HepG2 (cell line): ENCODE data around the gene CLEC6A. TPM values are rescaled to one million over a fixed set of nuclear protein-coding genes. Genes with fewer than 3 reads are reported as not detected.
"Not testable (repeated sequence)": the region's sequence is repeated elsewhere in the genome, so short reads cannot be mapped to it uniquely, and the experiment has no call there.

ENCODE experiments used
- ATAC-seq: fragments of 200-7000 bp; cut with Tn5 transposase; 3 replicates; pipeline ENCODE4 v1.9.1; 2020; ENCODE audit warnings: mild to moderate bottlenecking, moderate library complexity
- BruUV-seq: library from RNA; stranded (reverse); fragments of 400-500 nt; replicated peaks from 2 replicates; lab custom pipeline; 2021; lab: Mats Ljungman, UMichigan
- CTCF ChIA-PET: fragments of 300-600 bp; formaldehyde crosslinking; extraction: SDS; loops from one replicate; lab custom pipeline; 2021; ENCODE audit warnings: low total read pairs, inconsistent platforms, low intra/inter-chr PET ratio; lab: Yijun Ruan, JAX
- POLR2A ChIA-PET: fragments of 350-600 bp; sonication (Branson Sonifier 250); formaldehyde crosslinking; loops from one replicate; lab custom pipeline; 2020; ENCODE audit warnings: antibody characterized with exemption, inconsistent platforms; lab: Yijun Ruan, JAX
- DNase-seq: peaks from one replicate; pipeline ENCODE4 v3.0.0-alpha.2; 2015; ENCODE audit warnings: low spot score
- FAIRE-seq: peaks from 3 replicates; lab custom pipeline; 2011; peaks lifted over from hg19 to GRCh38; lab: Jason Lieb, UNC
- H2AFZ ChIP-seq: one replicate; pipeline ENCODE4 v1.6.1; 2011; ENCODE audit warnings: low read length, inconsistent platforms
- H3K27ac ChIP-seq: fragments of 300-600 bp; 3 replicates; pipeline ENCODE4 v1.8.0; 2011; ENCODE audit warnings: mixed run types, mild to moderate bottlenecking, mixed read lengths, low read length, inconsistent platforms; ENCODE audit not compliant: insufficient read depth; ENCODE audit errors: extremely low read length
- H3K27me3 ChIP-seq, 2 experiments: fragments of 200-600 bp in 1 of 2; 2 replicates in 1 of 2; 3 replicates in 1 of 2; pipeline versions ENCODE4 v1.6.0 to v1.8.0; 2011; ENCODE audit warnings: low read length in 2 of 2, mild to moderate bottlenecking in 2 of 2, moderate library complexity in 2 of 2, inconsistent platforms in 1 of 2; ENCODE audit not compliant: insufficient read depth in 2 of 2, control insufficient read depth in 1 of 2
- H3K36me3 ChIP-seq, 2 experiments: fragments of 200-600 bp in 1 of 2; replicated peaks in 1 of 2; 2 replicates in 1 of 2; 3 replicates in 1 of 2; pipeline versions ENCODE4 v1.5.1 to v1.8.0; 2011; ENCODE audit warnings: low read length in 2 of 2, inconsistent platforms in 1 of 2; ENCODE audit not compliant: insufficient read depth in 2 of 2, control insufficient read depth in 1 of 2
- H3K4me1 ChIP-seq: 2 replicates; pipeline ENCODE4 v1.5.1; 2012; ENCODE audit warnings: low read length, inconsistent platforms; ENCODE audit not compliant: insufficient read depth
- H3K4me2 ChIP-seq: 2 replicates; pipeline ENCODE4 v1.6.0; 2011; ENCODE audit warnings: low read depth, low read length, inconsistent platforms
- H3K4me3 ChIP-seq, 3 experiments: fragments of 200-600 bp in 1 of 3; sonication (generic), shearing (Covaris generic) in 1 of 3; replicated peaks in 1 of 3; 2 replicates each; pipeline ENCODE4 v1.5.1; 2011 to 2016; ENCODE audit warnings: low read length in 3 of 3, inconsistent platforms in 2 of 3, low read depth in 2 of 3, mild to moderate bottlenecking in 2 of 3, control low read depth in 1 of 3, mixed read lengths in 1 of 3; ENCODE audit not compliant: insufficient read depth in 1 of 3
- H3K79me2 ChIP-seq: one replicate; pipeline ENCODE4 v1.6.1; 2011; ENCODE audit warnings: low read length, inconsistent platforms; ENCODE audit not compliant: insufficient read depth
- H3K9ac ChIP-seq: 2 replicates; pipeline ENCODE4 v1.6.0; 2011; ENCODE audit warnings: mild to moderate bottlenecking, low read depth, low read length, inconsistent platforms; ENCODE audit not compliant: insufficient read depth
- H3K9me3 ChIP-seq: 2 replicates; pipeline ENCODE4 v1.5.1; 2012; ENCODE audit warnings: mild to moderate bottlenecking, low read length
- H4K20me1 ChIP-seq: 2 replicates; pipeline ENCODE4 v1.6.0; 2011; ENCODE audit warnings: inconsistent platforms, mild to moderate bottlenecking, low read length, moderate library complexity; ENCODE audit not compliant: insufficient read depth
- AGO1 ChIP-seq: fragments of 200-400 bp; formaldehyde crosslinking; IDR thresholded peaks from 2 replicates; pipeline ENCODE4 v1.6.1; 2017; ENCODE audit warnings: mild to moderate bottlenecking, low read depth, low read length, moderate library complexity; ENCODE audit not compliant: poor library complexity, severe bottlenecking
- ATF1 ChIP-seq: IDR thresholded peaks from 2 replicates; pipeline ENCODE4 v1.6.1; 2016; ENCODE audit warnings: mild to moderate bottlenecking, control low read depth
- IRX3 ChIP-seq: sonication (generic); formaldehyde crosslinking; IDR thresholded peaks from 2 replicates; pipeline ENCODE4 v1.8.1; 2023; ENCODE audit warnings: mild to moderate bottlenecking, low read depth, missing genetic modification reagents, borderline replicate concordance
- ISX ChIP-seq: sonication (generic); formaldehyde crosslinking; conservative IDR thresholded peaks from 2 replicates; pipeline ENCODE4 v1.5.0; 2020; ENCODE audit warnings: missing genetic modification reagents
- SP5 ChIP-seq: IDR thresholded peaks from 2 replicates; pipeline ENCODE4 v1.6.1; 2016; ENCODE audit warnings: low read depth, borderline replicate concordance
- SRSF1 ChIP-seq: fragments of 200-400 bp; formaldehyde crosslinking; optimal IDR thresholded peaks from 2 replicates; pipeline ENCODE3; 2017; ENCODE audit warnings: mild to moderate bottlenecking, low read depth, low read length, moderate library complexity
- ZMYM2 ChIP-seq: sonication (generic); formaldehyde crosslinking; IDR thresholded peaks from 2 replicates; pipeline ENCODE4 v1.8.0; 2022; ENCODE audit warnings: mild to moderate bottlenecking, missing genetic modification reagents
- ZNF101 ChIP-seq: sonication (generic); formaldehyde crosslinking; IDR thresholded peaks from 2 replicates; pipeline ENCODE4 v1.4.0; 2020; ENCODE audit warnings: mild to moderate bottlenecking, low read depth, missing genetic modification reagents, borderline replicate concordance
- ZNF264 ChIP-seq: sonication (generic); formaldehyde crosslinking; IDR thresholded peaks from 2 replicates; pipeline ENCODE4 v1.4.0; 2020; ENCODE audit warnings: missing genetic modification reagents
- ZNF800 ChIP-seq: sonication (generic); formaldehyde crosslinking; IDR thresholded peaks from 2 replicates; pipeline ENCODE4 v1.4.0; 2020; ENCODE audit warnings: missing genetic modification reagents
- WGBS: methylation state at CpG from one replicate; pipeline ENCODE4 v1.1.6; 2017; ENCODE audit warnings: low lambda C conversion rate; 5-methylcytosine and 5-hydroxymethylcytosine counted together
- in situ Hi-C: cut with HindIII; loops from 2 replicates; pipeline ENCODE4 v1.10.0; 2017; ENCODE audit warnings: low pct_unique_long_range_greater_than_20kb; ENCODE audit not compliant: extremely low pct_ligation_motif_present
- intact Hi-C: fragments of 100-400 bp; cut with micrococcal nuclease; formaldehyde crosslinking; loops from one replicate; pipeline ENCODE4 v1.10.0; 2022; ENCODE audit not compliant: unreplicated experiment
- polyA plus RNA-seq, 8 experiments: library from polyadenylated mRNA; depleted of rRNA in 3 of 8; stranded (reverse) in 7 of 8; unstranded in 1 of 8; fragments of >200 nt; fragmentation: Illumina TruSeq in 4 of 8; extraction: Trizol in 4 of 8; gene quantifications; 2 replicates each; pipeline versions ENCODE4 v1.2.1 to v1.2.3, GENCODE V29; 2011 to 2016; ENCODE audit warnings: low read depth in 4 of 8, missing spikeins in 1 of 8, mixed read lengths in 1 of 8; ENCODE audit not compliant: insufficient read depth in 1 of 8
- total RNA-seq, 5 experiments: library from RNA; depleted of rRNA; stranded (reverse); fragments of >200 nt; fragmentation: Illumina TruSeq; extraction: Trizol; gene quantifications; 2 replicates each; pipeline ENCODE4 v1.2.3, GENCODE V29; 2016; ENCODE audit warnings: low read depth in 1 of 5
- TF ChIP-seq, protein P1 (sequence below): sonication (generic); formaldehyde crosslinking; IDR thresholded peaks from 2 replicates; pipeline ENCODE4 v1.5.0; 2020; ENCODE audit warnings: mild to moderate bottlenecking, missing genetic modification reagents
- TF ChIP-seq, protein P2 (sequence below): sonication (generic); formaldehyde crosslinking; IDR thresholded peaks from 2 replicates; pipeline ENCODE4 v1.4.0; 2020; ENCODE audit warnings: mild to moderate bottlenecking, missing genetic modification reagents

CLEC6A gene
- total and polyA plus RNA-seq, 2 of the 13 experiments (the other 11 are each of a cell fraction or from before 2014, with no cell fraction given), result not detected

DNA sequence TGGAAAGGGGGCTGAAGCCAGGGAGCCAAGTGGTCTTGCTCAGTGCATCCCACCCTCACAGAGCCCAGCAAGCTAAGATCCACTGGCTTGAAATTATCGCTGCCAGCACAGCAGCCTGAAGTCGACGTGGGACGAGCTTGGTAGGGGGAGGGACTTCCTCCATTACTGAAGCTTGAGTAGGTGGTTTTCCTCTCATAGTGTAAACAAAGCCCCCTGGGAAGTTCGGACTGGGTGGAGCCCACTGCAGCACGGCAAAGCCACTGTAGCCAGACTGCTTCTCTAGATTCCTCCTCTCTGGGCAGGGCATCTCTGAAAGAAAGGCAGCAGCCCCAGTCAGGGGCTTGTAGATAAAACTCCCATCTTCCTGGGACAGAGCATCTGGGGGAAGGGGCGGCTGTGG is 40.3 kb downstream of the CLEC6A start:
- H3K9me3 ChIP-seq, CTCF ChIA-PET, H3K36me3 ChIP-seq, intact Hi-C loops, ATAC-seq, H3K4me1 ChIP-seq, H3K4me2 ChIP-seq, DNase-seq, H3K27ac ChIP-seq, BruUV-seq, H3K27me3 ChIP-seq, H4K20me1 ChIP-seq, H3K4me3 ChIP-seq, POLR2A ChIA-PET, FAIRE-seq, H2AFZ ChIP-seq, H3K9ac ChIP-seq, in situ Hi-C loops, H3K79me2 ChIP-seq: not testable (repeated sequence)
- 4% methylated on average over 3 of the region's 7 CpGs for WGBS

GRCh38 chr12:8499616-8500015 is 43.9 kb downstream of the CLEC6A start:
- 3% methylated on average over 4 of the region's 4 CpGs for WGBS
- TF ChIP-seq ZNF264 (CRISPR knock-in tag) (no peak), AGO1 (no peak), ATF1 (no peak), SRSF1 (no peak), IRX3 (CRISPR knock-in tag) (no peak), SP5 (CRISPR knock-in tag) (no peak), ZNF800 (CRISPR knock-in tag) (no peak), ZNF101 (CRISPR knock-in tag) (no peak), ZMYM2 (CRISPR knock-in tag) (no peak), ISX (CRISPR knock-in tag) (no peak)
- TF ChIP-seq, protein P1, sequence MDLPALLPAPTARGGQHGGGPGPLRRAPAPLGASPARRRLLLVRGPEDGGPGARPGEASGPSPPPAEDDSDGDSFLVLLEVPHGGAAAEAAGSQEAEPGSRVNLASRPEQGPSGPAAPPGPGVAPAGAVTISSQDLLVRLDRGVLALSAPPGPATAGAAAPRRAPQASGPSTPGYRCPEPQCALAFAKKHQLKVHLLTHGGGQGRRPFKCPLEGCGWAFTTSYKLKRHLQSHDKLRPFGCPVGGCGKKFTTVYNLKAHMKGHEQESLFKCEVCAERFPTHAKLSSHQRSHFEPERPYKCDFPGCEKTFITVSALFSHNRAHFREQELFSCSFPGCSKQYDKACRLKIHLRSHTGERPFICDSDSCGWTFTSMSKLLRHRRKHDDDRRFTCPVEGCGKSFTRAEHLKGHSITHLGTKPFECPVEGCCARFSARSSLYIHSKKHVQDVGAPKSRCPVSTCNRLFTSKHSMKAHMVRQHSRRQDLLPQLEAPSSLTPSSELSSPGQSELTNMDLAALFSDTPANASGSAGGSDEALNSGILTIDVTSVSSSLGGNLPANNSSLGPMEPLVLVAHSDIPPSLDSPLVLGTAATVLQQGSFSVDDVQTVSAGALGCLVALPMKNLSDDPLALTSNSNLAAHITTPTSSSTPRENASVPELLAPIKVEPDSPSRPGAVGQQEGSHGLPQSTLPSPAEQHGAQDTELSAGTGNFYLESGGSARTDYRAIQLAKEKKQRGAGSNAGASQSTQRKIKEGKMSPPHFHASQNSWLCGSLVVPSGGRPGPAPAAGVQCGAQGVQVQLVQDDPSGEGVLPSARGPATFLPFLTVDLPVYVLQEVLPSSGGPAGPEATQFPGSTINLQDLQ (CRISPR knock-in tag), result no peak
- TF ChIP-seq, protein P2, sequence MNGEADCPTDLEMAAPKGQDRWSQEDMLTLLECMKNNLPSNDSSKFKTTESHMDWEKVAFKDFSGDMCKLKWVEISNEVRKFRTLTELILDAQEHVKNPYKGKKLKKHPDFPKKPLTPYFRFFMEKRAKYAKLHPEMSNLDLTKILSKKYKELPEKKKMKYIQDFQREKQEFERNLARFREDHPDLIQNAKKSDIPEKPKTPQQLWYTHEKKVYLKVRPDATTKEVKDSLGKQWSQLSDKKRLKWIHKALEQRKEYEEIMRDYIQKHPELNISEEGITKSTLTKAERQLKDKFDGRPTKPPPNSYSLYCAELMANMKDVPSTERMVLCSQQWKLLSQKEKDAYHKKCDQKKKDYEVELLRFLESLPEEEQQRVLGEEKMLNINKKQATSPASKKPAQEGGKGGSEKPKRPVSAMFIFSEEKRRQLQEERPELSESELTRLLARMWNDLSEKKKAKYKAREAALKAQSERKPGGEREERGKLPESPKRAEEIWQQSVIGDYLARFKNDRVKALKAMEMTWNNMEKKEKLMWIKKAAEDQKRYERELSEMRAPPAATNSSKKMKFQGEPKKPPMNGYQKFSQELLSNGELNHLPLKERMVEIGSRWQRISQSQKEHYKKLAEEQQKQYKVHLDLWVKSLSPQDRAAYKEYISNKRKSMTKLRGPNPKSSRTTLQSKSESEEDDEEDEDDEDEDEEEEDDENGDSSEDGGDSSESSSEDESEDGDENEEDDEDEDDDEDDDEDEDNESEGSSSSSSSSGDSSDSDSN (CRISPR knock-in tag), result no peak

More at GRCh38 chr12:8499616-8500015, 43.9 kb downstream of the CLEC6A start:
- Histone ChIP-seq H4K20me1 (no peaks in the 10 kb centered on the region), H2AFZ (no peak overlapping the region), H3K27ac (no peak overlapping the region), H3K4me3 (no peak overlapping the region), H3K9me3 (no peaks in the 10 kb centered on the region), H3K27me3 (no peaks in the 10 kb centered on the region; a peak in 1 of 5 replicates), H3K79me2 (no peaks in the 10 kb centered on the region), H3K9ac (no peak overlapping the region), H3K4me1 (no peaks in the 10 kb centered on the region), H3K4me2 (no peak overlapping the region), H3K36me3 (no peaks in the 10 kb centered on the region)
- ChIA-PET POLR2A (no interaction called here), CTCF (no interaction called here)
- intact Hi-C loops, result no loop called here
- BruUV-seq, result no TSS peak
- in situ Hi-C loops, result no loop called here
- no peak for DNase-seq
- no peak for ATAC-seq
- no peak for FAIRE-seq
